SKM-1 treated with dmso at 0.1 percent for 144 hours (cell line): Measurements from ENCODE around the gene SYTL2.

Experiments
- DNase-seq: peaks from one replicate; lab custom pipeline; 2025; ENCODE audit not compliant: unreplicated experiment; lab: John Stamatoyannopoulos, UW

The SYTL2 gene

GRCh38 chr11:85766721-85767161 lies 44.2 kb downstream of the SYTL2 start:
- DNase-seq: no peak

- no peak for DNase-seq
Measured at GRCh38 chr11:85764796-85765195, 46.1 kb downstream of the SYTL2 start.

- no peak for DNase-seq
Measured at GRCh38 chr11:85762226-85762625, 48.7 kb downstream of the SYTL2 start.

GRCh38 chr11:85759915-85760314 lies 51.0 kb downstream of the SYTL2 start:
- no peak for DNase-seq

- no peak for DNase-seq
Measured at GRCh38 chr11:85758480-85759039, 52.4 kb downstream of the SYTL2 start.

GRCh38 chr11:85758026-85758425 lies 52.9 kb downstream of the SYTL2 start:
- DNase-seq: no peak

- no peak for DNase-seq
Measured at GRCh38 chr11:85756401-85757200, 54.3 kb downstream of the SYTL2 start.

GRCh38 chr11:85755701-85756100 lies 55.2 kb downstream of the SYTL2 start:
- DNase-seq: no peak

- DNase-seq: no peak
Measured at GRCh38 chr11:85755285-85755684, 55.7 kb downstream of the SYTL2 start.

- no peak for DNase-seq
Measured at GRCh38 chr11:85752890-85753581, 57.9 kb downstream of the SYTL2 start.

GRCh38 chr11:85752201-85752889 lies 58.6 kb downstream of the SYTL2 start:
- no peak for DNase-seq

- no peak for DNase-seq
Measured at GRCh38 chr11:85751724-85752123, 59.2 kb downstream of the SYTL2 start.

GRCh38 chr11:85750646-85751045 lies 60.3 kb downstream of the SYTL2 start:
- no peak for DNase-seq

- DNase-seq: no peak
Measured at GRCh38 chr11:85749884-85750283, 61.1 kb downstream of the SYTL2 start.

- peak; percentile 52 for DNase-seq
Measured at GRCh38 chr11:85749287-85749834, 61.6 kb downstream of the SYTL2 start.

GRCh38 chr11:85748455-85748891 lies 62.5 kb downstream of the SYTL2 start:
- no peak for DNase-seq

- no peak for DNase-seq
Measured at GRCh38 chr11:85746670-85747069, 64.3 kb downstream of the SYTL2 start.

GRCh38 chr11:85745626-85746025 lies 65.3 kb downstream of the SYTL2 start:
- DNase-seq: no peak

GRCh38 chr11:85742873-85743275 lies 68.1 kb downstream of the SYTL2 start:
- no peak for DNase-seq

- DNase-seq: no peak
Measured at GRCh38 chr11:85742348-85742747, 68.6 kb downstream of the SYTL2 start.
